Stimulated activated CD4-positive, alpha-beta T cell treated with anti-CD3 and anti-CD28 coated beads, Interleukin-4, amount 100 ng/mL, for 4 hours (primary cell): ENCODE results near the gene LRRC46.
A peak's percentile ranks its signal among the peaks of the same experiment; 100 is the strongest.

Source experiments
- DNase-seq, 2 experiments: peaks; one replicate each; pipeline ENCODE4 v3.0.0-alpha.2; 2020

Gene LRRC46, protein sequence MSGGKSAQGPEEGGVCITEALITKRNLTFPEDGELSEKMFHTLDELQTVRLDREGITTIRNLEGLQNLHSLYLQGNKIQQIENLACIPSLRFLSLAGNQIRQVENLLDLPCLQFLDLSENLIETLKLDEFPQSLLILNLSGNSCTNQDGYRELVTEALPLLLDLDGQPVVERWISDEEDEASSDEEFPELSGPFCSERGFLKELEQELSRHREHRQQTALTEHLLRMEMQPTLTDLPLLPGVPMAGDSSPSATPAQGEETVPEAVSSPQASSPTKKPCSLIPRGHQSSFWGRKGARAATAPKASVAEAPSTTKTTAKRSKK

DNA sequence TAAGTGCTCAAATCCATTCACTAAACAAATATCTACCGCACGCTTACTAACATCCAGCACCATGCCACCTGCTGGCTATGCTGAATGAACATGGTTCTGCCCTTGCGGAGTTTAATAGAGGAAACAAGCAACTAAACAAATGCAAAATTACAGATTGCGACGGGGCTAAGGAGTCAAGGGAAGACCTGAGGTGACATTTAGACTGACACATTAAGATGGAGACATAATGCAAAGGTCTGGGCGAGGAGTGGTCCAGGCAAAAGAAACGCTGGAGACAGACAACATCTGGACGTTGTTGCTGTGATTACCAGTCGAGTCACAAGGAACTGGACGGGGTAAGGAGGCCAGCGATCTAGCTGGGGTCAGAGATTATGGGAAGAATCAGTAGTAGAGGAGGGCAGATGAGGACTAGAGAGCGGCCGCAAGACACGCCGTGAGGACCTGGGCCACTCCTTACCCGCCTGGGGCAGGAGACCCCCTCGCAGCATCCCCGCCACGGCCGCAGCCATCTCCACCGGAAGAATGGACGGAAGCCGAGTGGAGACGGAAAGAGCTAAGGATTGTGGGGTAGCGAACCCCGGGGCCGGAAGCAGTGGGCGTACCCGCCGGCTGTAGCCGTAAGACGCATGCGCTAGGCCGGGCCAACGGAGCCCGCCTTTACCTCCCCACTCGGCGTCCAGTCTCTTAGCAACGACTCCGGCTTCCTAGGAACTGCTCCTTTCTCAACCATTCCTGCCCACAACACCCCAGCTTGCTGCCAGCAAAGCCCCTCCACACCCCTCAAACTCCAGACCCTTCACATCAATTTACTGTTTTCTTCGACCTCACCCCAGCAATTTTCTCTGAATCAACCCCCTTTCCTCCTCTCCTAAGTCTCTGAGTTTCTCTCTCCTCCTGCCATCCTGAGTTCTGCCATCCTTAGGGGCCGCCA, at the start of gene LRRC46, which contains the start of gene MRPL10:
Gene LRRC46, plus strand, starts transcription at position 668 of the 931 bp plus-strand sequence. CDS start 320 bp downstream, outside the sequence.
Gene MRPL10, minus strand, starts transcription at position 539 of the 931 bp plus-strand sequence. Its CDS starts 30 bp downstream, at position 509.
- peak; percentile 90 to 92 for DNase-seq

DNA sequence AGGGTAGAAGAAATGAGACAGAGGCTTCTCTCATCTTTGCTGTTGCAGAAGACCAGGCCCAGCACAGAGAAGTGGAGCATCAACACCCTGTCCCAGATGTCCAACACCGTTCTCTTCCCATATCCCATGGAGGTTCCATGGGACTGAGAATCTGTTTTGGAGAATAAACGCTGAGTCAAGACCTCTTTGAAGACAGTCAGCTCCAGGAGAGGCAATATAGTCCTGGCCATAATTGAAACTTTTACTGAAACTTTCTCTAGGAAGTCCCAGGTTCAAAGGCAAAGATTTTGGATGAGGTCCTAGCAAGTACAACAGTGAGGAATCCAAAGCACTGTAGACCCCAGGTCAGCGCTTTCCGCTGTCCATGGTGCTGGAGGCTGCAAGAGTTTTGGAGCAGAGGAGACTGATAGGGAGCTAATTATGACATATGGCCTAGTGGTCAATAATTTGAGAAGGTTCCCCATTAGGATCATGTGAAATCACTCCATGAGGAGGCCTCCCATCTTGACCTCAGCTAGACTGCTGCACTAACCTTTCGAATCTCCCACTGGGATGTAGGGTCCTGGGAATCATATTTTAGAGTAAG, 45.8 kb upstream of the LRRC46 start:
- no peak for DNase-seq

DNA sequence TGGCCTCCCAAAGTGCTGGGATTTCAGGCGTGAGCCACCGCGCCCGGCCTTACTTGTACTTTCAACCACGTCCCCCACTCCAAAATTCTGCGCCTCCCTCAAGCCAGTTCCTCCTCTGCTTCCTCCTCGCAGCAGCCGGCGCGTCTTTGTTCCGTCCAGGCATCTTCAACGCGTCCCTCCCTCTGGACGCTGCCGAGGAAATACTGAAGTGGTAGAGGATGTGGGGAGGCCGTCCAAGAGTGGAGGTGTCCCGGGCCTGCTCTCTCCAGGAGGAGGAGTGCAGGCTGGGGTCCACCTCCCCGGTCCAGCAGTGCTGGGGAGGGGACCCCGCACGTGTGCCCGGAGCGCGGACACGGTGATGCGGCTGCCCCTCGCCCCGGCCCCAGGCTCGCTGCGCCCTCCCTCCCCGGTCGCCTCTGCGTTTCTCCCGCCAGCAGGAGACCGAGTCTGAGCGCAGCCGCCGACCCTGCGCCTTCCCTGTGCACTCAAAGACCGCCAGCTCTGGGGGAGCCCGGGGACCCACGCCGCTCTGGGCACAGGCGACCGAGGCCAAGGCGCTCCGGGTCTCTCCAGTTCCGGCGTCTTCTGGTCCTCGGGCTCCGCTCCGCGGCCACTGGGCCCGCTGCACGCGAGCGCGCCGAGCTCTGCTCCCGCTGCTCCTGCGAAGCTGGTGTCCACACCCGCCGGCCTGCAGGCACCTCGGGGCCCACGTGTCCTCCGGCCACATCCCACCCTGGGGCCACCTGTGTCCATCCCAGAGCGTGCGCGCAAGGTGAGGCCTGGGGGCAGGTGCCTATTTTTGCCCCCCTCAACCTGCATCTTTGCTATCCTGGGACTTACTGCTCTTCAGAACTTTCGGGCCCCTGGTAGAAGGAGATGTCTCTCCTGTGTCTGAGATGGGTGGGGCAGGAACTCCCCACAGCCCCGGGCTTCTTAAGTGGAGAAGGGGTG, 41.6 kb upstream of the LRRC46 start:
- DNase-seq: peak; percentile 41 to 56

DNA sequence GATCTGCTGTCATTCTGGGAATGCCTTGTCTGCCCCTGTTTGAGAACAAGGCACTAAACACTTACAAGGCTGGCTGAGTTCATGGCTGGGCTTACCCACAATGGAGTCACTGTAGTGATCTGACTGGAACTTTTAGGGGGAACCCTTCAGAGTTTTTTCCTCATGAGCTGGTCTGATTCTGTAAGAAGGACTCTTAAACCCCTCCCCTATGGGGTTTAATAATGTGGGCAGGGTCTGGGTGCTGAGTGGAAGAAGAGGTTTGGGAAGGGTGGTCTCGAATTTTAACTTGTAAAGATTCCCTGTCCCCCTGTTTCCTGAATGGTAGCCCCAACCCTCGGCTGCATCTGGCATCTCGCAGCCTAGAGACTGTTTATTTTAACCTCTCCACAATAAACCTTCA, 40.4 kb upstream of the LRRC46 start:
- DNase-seq: no peak

DNA sequence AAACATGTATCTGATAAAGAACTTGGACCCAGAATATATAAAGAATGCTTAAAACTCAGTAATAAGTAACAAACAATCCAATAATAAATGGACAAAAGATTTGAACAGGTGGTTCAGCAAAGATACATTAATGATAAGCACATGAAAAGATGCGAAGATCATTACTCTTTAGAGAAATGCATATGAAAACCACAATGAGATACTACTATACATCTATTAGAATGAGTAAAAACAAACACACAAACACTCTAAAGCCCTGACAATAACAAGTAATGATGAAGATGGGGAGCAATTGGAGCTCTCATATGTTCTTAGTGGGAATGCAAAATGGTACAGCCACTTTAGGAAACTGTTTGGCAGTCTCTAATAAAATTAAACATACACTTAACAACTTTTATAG, 39.0 kb upstream of the LRRC46 start:
- DNase-seq: no peak

DNA sequence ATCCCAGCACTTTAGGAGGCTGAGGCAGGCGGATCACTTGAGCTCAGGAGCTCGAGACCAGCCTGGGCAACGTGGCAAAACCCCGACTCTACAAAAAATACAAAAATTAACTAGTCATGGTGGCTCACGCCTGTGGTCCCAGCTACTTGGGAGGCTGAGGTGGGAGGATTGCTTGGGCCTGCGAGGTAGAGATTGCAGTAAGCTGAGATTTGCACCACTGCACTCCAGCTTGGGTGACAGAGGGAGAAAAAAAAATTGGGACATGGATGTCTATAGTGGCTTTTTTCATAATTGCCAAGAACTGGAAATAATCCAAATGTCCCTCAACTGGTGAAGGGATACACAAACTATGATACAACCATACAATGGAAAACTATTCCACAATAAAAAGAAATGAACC, 38.5 kb upstream of the LRRC46 start:
- DNase-seq: no peak

DNA sequence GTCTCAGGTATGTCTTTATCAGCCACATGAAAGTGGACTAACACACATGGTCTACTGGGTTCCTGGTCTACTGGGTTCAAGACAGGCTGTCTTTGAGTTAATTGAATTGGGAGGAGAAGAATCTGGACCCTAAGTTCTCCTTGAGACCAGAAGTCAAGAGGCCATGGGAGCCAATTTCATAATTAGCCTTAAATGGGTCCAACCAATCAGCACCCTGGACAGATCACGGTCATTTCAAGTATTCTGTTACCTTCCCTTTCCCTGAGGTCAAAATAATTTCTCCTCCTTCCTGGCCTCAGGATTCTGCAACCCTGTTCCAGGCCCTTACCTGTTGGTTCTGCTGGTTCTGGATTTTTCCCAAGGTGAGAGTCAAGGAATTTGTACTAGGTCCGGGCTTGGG, 33.7 kb upstream of the LRRC46 start:
- DNase-seq: no peak

DNA sequence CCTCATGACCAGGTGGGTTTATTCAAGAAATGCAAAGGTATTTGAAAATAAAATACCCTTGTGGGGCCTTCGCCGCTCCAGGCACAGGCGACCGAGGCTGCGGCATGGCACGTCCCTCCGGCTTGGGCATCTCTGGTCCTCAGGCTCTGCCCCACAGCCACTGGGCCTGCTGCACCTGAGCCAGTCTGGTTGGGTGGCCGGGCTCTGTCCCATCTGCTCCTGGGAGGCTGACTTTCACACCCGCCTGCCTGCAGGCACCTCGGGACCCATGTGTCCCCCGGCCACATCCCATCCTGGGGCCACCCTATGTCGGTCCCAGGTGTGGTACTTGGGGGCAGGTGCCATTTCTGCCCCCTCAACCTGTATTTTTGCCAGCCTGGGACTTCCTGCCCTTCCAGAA, 30.8 kb upstream of the LRRC46 start:
- DNase-seq: no peak

DNA sequence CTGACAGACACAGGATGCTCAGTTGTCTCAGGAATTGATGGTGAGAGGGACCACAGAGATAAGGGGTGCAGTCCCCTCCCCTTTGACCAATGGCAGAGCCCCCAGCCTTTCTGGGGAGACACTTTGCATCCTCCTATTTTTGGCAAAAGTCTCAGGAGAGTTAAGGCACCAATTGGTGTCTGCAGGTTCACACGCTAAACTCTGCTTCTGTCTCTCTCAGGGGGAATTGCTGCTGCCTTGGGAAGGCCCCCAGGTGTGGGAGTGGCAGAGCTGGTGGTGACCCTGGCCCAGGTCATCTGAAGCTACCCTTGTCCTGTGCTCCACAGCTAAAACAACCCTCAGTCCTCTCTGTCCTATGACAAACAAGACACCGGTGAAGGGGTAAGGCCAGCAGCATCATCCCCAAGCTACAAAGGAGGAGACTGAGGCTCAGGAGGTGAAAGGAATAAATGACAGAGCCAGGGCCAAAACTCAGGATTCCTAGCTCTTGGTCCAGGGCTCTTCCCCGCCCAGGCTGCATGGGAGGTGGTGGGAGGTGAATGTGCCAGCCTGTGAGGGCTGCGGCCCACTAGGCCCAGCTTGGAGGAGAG, 30.2 kb upstream of the LRRC46 start:
- DNase-seq: no peak

DNA sequence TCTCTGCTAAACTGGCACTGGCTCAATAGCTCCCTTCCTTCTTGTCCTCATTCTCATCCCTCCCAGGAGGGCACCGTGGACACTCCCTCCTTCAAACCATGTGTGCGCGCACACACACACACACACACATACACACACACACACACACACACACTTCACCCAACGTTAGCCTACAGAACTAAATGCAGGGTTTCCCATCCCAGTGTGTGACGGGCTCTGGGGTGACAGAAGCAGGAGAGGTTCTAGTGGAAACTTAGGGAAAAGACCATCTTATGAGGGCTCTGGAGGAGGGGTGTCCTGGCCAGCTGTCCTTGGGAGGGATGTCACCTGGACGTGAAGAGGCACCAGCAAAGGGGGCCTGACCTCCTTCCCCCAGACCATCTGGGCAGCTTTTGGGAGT, 29.6 kb upstream of the LRRC46 start:
- DNase-seq: no peak

DNA sequence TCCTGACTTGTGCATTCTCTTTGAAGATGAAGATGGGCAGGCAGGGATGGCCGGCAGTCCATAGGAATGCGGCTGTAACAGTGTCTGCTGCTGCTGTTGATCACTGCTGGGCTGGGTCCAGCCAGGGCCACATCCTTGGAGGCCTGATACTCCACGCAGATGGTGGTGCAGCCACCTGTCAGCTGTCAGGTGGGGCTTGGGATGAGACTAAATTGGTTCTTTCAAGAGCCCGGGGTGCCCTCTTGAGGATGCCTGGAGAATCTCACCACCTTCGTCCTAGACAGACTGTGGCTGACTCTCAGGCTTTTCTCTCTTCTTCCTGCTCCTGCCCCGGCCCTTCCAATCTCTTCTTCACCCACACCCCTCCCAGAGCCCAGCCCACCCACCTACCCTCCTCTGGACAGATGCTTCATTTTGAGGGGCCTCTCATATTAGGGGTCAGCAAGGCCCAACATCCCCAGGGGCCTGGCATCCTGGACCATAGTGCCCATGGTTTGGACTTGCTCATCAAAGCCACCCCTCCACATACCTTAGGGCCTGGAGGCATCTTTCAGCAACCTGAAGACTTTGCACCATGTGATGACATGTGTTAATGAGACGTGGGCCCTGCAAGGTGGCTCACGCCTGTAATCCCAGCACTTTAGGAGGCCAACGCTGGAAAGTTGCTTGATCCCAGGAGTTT, 29.0 kb upstream of the LRRC46 start:
- peak; percentile 52 to 60 for DNase-seq

DNA sequence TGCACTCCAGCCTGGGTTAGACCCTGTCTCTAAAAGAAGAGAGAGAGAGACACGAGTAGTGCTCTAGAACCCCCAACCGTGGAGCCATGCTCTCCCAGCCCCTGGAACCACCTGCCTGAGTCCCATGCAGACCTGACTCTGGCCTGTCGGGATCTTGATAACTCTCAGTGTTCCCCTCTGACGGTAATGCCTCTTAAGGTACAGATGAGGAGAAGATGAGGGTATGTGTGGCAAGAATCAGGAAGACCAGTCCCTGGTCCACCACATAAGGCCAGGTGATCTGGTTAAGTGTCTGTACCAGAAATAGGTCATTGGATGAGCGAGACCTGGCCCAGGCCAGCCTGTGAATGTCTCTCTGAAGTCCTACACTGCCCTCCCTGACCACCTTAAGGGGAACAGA, 28.3 kb upstream of the LRRC46 start:
- DNase-seq: no peak

DNA sequence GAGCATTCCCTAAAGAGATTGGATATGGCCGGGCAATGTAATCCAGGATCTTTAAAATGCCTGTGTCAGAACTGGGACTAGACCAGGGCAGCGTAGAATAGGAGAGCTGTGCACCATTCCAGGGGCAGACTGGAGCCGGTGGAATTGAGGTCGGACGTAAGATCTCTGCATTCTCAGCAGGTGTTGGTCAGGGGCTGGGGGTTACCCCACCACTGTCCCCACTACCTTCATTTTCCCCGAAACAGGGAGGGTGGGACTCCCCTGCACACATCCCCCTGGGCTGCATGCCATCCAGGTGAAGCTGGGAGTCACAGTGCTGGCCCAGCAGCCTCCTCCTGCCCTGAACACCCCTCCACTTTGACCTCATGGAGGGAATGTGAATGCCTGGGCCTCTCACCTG, 27.7 kb upstream of the LRRC46 start:
- no peak for DNase-seq

DNA sequence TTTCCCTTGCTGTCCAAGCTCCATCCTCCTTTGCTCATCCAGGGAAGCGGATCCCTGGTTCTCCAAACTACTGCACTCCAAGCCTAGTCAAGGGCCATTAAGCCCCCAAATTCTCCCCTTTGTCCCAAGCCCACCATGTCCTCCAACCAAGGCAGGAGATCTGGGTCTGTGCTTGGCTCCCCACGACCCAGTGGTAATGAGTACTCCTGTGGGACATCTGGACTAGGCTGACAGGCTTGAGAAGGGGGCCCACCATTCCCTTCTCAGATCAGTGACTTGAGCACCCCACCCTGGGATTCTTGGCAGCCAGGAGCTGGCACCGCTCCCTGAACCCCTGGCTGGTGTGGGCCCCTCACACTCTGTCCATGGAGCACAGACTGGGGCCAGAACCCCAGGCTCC, 27.0 kb upstream of the LRRC46 start:
- no peak for DNase-seq

DNA sequence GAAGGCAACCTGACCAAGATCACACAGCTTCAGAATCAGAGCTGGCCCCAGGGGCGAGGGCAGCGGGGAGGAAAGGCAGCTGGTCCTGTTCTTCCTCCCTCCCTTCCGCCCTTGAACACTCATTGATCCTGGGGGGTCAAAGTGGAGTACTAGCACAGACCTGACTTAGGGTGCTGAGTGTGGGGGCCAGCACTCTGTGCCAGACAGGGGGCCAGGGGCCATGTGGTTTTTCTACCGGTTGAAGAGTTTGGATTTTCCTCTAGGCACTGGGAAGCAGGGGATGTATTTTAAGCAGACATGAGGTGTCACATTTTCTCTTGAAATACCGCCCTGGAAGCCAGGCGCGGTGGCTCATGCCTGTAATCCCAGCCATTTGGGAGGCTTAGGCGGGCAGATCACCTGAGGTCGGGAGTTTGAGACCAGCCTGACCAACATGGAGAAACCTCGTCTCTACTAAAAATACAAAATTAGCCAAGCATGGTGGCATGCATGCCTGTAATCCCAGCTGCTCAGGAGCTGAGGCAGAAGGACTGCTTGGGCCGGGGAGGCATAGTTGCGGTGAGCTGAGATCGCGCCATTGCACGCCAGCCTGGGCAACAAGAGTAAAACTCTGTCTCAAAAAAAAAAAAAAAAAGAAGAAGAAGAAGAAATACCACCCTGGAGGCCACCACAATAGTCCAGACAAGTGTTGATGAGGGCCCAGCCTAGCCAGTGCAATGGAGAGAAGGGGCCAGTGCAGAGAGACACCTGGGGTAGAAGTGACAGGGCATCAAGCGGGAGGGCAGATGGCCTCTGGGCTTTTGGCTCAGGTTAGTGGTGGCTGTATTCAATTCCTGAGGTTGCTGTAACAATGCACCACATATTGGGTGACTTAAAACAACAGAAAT, 25.2 kb upstream of the LRRC46 start:
- DNase-seq: no peak

DNA sequence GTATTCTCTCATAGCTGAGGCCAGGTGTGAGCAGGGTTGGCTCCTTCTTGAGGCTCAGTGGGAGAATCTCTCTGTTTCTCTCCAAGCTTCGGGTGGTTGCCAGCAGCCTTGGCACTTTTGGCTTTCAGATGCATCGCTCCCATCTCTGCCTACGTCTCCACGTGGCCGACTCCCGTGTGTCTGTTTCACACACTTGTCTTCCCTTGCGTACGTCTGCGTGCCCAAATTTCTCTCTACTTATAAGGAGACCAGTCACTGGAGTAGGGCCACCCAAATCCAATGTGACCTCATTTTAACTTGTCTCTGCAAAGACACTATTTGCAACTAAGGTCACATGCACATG, 24.6 kb upstream of the LRRC46 start:
- no peak for DNase-seq

DNA sequence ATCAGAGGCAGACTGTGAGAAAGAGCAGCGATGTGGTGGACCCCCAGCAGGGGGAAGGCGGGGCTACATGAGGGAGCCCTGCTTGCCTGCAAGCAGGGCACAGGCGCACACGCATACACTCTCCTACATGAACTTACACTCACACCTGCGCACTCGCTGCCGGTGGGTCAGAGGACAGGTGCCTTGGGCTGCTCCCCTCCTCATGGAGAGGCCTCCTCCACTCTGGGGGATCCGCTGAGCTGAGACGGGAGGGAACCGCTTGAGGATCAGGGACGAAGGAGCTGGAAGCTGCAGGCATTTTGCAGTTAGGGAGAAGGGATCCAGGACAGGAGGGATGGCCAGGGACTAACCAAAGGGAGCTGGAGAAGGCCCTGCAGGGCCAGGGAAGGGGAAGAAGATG, 24.0 kb upstream of the LRRC46 start:
- DNase-seq: no peak

DNA sequence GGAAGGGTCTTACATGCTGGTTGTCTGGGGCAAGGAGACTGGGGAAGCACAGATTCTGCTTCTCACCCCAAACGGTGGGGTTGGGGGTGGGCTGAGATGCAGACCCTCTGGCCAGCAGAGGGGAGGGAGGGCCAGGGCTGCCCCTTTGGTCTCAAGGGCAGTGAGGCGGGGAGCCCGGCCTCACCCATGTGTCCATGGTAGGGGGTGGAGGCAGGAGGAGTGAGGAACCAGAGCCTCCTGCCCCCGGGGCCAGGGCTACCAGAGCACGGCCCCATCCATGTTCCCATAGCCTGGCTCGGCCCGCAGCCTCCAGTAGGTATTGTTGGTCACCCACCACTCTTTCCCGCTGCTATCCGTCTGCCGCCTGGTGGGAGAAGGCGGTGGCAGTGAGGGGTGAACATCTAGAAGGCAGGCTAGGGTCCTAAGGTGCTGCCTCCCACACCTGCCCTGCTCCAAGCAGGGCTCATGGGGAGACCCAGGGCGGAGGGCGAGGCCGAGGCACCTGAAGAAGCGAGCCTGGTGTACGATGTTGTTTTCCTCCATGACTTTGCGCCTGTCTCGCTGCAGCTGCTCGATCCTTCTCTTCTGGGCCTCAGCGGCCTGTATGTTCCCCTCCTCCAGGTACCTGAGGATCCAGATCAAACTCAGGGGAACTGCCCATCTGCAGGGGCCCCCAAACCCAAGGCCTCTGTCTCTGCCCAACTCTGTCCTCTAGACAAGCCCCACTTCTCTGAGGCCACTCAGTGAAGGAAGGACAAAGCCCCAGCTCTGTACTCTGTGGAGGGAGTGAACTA, 23.2 kb upstream of the LRRC46 start:
- DNase-seq: no peak

DNA sequence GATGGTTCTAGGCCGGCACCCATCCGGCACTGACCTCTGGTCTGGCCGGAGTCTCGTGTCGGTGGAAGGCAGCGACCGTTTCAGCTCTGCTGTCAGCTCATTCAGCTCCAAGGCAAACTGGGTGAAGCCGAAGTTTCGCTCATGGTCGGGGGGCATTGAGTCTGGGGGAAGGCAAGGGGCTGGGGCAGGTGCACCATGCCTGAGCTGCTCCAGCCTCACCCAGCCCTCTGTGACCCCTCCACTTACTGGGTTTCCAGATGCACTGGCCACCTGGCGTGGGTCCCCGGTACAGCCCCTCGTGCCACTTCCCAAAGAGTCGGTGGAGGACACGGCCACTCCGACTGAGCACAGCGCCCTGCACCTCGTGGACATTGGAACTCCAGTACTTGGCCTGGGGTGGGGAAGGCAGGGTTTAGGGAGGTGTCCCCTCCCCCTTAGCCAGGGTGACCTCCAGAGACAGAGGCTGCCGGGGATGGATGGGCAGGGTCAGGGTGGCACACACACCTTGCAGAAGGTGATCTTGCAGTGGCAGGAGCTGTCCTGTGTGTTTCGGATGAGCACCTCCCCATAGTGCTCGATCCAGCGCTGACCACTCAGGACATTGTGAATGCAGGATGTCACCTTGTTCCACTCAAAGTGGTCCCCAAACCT, 22.5 kb upstream of the LRRC46 start:
- DNase-seq: no peak
